SK-N-SH treated with all-trans-retinoic acid at 6 μM for 48 hours (cell line): Measurements from ENCODE around the gene NAALADL2.

Source experiments
- ATAC-seq: fragments of 200-7000 bp; cut with Tn5 transposase; 3 replicates; pipeline ENCODE4 v1.9.1; 2020; ENCODE audit warnings: mild to moderate bottlenecking, moderate library complexity
- ARNTL ChIP-seq: fragments of 450-650 bp; formaldehyde crosslinking; IDR thresholded peaks from 2 replicates; pipeline ENCODE4 v1.5.0; 2020; ENCODE audit warnings: low read depth, mild to moderate bottlenecking, moderate library complexity, borderline replicate concordance
- BACH2 ChIP-seq: fragments of 250-450 bp; sonication (Bioruptor Pico); IDR thresholded peaks from 2 replicates; pipeline ENCODE4 v1.9.0; 2021; ENCODE audit warnings: mild to moderate bottlenecking, borderline replicate concordance
- CSDC2 ChIP-seq: fragments of 250-450 bp; sonication (Bioruptor Pico); IDR thresholded peaks from 2 replicates; pipeline ENCODE4 v1.5.0; 2020; ENCODE audit warnings: mild to moderate bottlenecking, moderate library complexity
- ESRRG ChIP-seq: fragments of 250-450 bp; sonication (Bioruptor Pico); IDR thresholded peaks from 2 replicates; pipeline ENCODE4 v1.6.1; 2021; ENCODE audit warnings: mild to moderate bottlenecking
- GLIS3 ChIP-seq: fragments of 250-450 bp; sonication (Bioruptor Pico); IDR thresholded peaks from 2 replicates; pipeline ENCODE4 v1.5.0; 2020; ENCODE audit warnings: mild to moderate bottlenecking, moderate library complexity
- ISL1 ChIP-seq: fragments of 250-450 bp; sonication (Bioruptor Pico); IDR thresholded peaks from 2 replicates; pipeline ENCODE4 v2.1.2; 2022; ENCODE audit warnings: mild to moderate bottlenecking, moderate library complexity
- OSR1 ChIP-seq: fragments of 250-450 bp; sonication (Bioruptor Pico); IDR thresholded peaks from 2 replicates; pipeline ENCODE4 v1.8.0; 2022; ENCODE audit warnings: moderate library complexity, mild to moderate bottlenecking, inconsistent platforms
- PATZ1 ChIP-seq: fragments of 250-450 bp; sonication (Bioruptor Pico); IDR thresholded peaks from 2 replicates; pipeline ENCODE4 v1.8.0; 2020; ENCODE audit warnings: mild to moderate bottlenecking, moderate library complexity, borderline replicate concordance
- POU6F1 ChIP-seq: fragments of 250-450 bp; sonication (Bioruptor Pico); IDR thresholded peaks from 2 replicates; pipeline ENCODE4 v1.8.0; 2021; ENCODE audit warnings: low read depth, mild to moderate bottlenecking, moderate library complexity, borderline replicate concordance
- PPARA ChIP-seq: fragments of 250-450 bp; sonication (Bioruptor Pico); IDR thresholded peaks from 2 replicates; pipeline ENCODE4 v1.5.0; 2020; ENCODE audit warnings: mild to moderate bottlenecking, borderline replicate concordance
- RARB ChIP-seq: fragments of 250-450 bp; sonication (Bioruptor Pico); IDR thresholded peaks from 2 replicates; pipeline ENCODE4 v1.8.0; 2021; ENCODE audit warnings: mild to moderate bottlenecking, moderate library complexity
- SNAI2 ChIP-seq: fragments of 250-450 bp; sonication (Bioruptor Pico); IDR thresholded peaks from 2 replicates; pipeline ENCODE4 v1.5.0; 2020; ENCODE audit warnings: mild to moderate bottlenecking, moderate library complexity
- TOX ChIP-seq: fragments of 250-450 bp; sonication (Bioruptor Pico); IDR thresholded peaks from 2 replicates; pipeline ENCODE4 v1.8.0; 2021; ENCODE audit warnings: mild to moderate bottlenecking, moderate library complexity, borderline replicate concordance
- ZC3H10 ChIP-seq: fragments of 250-450 bp; sonication (Bioruptor Pico); IDR thresholded peaks from 2 replicates; pipeline ENCODE4 v1.5.1; 2021; ENCODE audit warnings: mild to moderate bottlenecking, moderate library complexity
- ZFP3 ChIP-seq: fragments of 250-450 bp; sonication (Bioruptor Pico); IDR thresholded peaks from 2 replicates; pipeline ENCODE4 v1.5.0; 2020; ENCODE audit warnings: mild to moderate bottlenecking, moderate library complexity
- ZFP30 ChIP-seq: fragments of 450-650 bp; formaldehyde crosslinking; IDR thresholded peaks from 2 replicates; pipeline ENCODE4 v1.5.0; 2022; ENCODE audit warnings: mild to moderate bottlenecking, moderate library complexity
- ZNF565 ChIP-seq: fragments of 450-650 bp; formaldehyde crosslinking; conservative IDR thresholded peaks from 2 replicates; pipeline ENCODE4 v1.5.0; 2020; ENCODE audit warnings: low read depth, mild to moderate bottlenecking, moderate library complexity
- ZNF70 ChIP-seq: fragments of 450-650 bp; formaldehyde crosslinking; IDR thresholded peaks from 2 replicates; pipeline ENCODE4 v1.5.0; 2020; ENCODE audit warnings: mild to moderate bottlenecking, moderate library complexity
- ZNF8 ChIP-seq: fragments of 450-650 bp; formaldehyde crosslinking; IDR thresholded peaks from 2 replicates; pipeline ENCODE4 v1.5.0; 2020; ENCODE audit warnings: mild to moderate bottlenecking, moderate library complexity
- TF ChIP-seq, protein P1 (sequence below): fragments of 250-450 bp; sonication (Bioruptor Pico); IDR thresholded peaks from 2 replicates; pipeline ENCODE4 v1.5.1; 2021; ENCODE audit warnings: mild to moderate bottlenecking, moderate library complexity
- TF ChIP-seq, protein P2 (sequence below): fragments of 250-450 bp; sonication (Bioruptor Pico); IDR thresholded peaks from 2 replicates; pipeline ENCODE4 v1.5.0; 2020; ENCODE audit warnings: mild to moderate bottlenecking, moderate library complexity
- TF ChIP-seq, protein P3 (sequence below): fragments of 250-450 bp; sonication (Bioruptor Pico); IDR thresholded peaks from 2 replicates; pipeline ENCODE4 v1.5.1; 2020; ENCODE audit warnings: low read depth, mild to moderate bottlenecking, moderate library complexity

NAALADL2 gene

DNA sequence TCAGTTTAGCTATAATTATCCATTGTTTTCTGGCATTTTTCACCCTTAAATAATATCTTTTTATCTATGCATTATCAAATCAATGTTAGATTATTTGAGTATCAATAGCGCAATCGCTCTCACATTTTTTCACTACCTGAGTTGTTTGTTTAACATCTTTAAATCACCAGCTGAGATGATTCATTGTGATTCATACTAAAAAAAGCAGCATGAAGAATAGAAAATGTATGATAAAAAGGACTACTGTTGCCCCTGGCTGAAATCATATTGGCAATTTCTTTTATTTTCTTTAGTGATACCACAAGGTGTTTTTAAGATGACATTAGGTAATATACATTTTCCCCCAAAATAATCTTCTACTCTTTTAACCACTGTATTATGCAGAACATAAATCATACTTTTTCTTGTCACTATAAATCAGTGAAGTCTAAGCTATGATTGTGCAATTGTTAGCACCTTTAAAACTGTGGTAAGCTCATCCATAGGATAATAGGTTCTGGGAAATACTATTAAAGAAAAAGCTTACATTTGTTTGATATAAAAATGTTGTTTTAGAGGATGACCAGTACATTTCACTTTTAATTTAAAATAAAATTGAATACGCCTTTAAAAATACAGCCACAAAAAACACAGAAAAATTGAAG, 889.1 kb downstream of the NAALADL2 start:
- TF ChIP-seq BACH2 (CRISPR knock-in tag) (no peak), OSR1 (CRISPR knock-in tag) (no peak), ESRRG (CRISPR knock-in tag) (no peak), ZFP3 (CRISPR knock-in tag) (no peak), ISL1 (CRISPR knock-in tag) (no peak), CSDC2 (CRISPR knock-in tag) (no peak), PATZ1 (CRISPR knock-in tag) (no peak), SNAI2 (CRISPR knock-in tag) (no peak), TOX (CRISPR knock-in tag) (no peak), ZFP30 (CRISPR knock-in tag) (no peak), PPARA (CRISPR knock-in tag) (no peak), ZNF8 (CRISPR knock-in tag) (no peak), ZC3H10 (CRISPR knock-in tag) (no peak), ZNF70 (no peak), POU6F1 (CRISPR knock-in tag) (no peak)
- TF ChIP-seq, protein P1, sequence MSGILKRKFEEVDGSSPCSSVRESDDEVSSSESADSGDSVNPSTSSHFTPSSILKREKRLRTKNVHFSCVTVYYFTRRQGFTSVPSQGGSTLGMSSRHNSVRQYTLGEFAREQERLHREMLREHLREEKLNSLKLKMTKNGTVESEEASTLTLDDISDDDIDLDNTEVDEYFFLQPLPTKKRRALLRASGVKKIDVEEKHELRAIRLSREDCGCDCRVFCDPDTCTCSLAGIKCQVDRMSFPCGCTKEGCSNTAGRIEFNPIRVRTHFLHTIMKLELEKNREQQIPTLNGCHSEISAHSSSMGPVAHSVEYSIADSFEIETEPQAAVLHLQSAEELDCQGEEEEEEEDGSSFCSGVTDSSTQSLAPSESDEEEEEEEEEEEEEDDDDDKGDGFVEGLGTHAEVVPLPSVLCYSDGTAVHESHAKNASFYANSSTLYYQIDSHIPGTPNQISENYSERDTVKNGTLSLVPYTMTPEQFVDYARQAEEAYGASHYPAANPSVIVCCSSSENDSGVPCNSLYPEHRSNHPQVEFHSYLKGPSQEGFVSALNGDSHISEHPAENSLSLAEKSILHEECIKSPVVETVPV: no peak
- TF ChIP-seq, protein P2, sequence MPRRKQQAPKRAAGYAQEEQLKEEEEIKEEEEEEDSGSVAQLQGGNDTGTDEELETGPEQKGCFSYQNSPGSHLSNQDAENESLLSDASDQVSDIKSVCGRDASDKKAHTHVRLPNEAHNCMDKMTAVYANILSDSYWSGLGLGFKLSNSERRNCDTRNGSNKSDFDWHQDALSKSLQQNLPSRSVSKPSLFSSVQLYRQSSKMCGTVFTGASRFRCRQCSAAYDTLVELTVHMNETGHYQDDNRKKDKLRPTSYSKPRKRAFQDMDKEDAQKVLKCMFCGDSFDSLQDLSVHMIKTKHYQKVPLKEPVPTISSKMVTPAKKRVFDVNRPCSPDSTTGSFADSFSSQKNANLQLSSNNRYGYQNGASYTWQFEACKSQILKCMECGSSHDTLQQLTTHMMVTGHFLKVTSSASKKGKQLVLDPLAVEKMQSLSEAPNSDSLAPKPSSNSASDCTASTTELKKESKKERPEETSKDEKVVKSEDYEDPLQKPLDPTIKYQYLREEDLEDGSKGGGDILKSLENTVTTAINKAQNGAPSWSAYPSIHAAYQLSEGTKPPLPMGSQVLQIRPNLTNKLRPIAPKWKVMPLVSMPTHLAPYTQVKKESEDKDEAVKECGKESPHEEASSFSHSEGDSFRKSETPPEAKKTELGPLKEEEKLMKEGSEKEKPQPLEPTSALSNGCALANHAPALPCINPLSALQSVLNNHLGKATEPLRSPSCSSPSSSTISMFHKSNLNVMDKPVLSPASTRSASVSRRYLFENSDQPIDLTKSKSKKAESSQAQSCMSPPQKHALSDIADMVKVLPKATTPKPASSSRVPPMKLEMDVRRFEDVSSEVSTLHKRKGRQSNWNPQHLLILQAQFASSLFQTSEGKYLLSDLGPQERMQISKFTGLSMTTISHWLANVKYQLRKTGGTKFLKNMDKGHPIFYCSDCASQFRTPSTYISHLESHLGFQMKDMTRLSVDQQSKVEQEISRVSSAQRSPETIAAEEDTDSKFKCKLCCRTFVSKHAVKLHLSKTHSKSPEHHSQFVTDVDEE (CRISPR knock-in tag): no peak
- ATAC-seq: no peak

DNA sequence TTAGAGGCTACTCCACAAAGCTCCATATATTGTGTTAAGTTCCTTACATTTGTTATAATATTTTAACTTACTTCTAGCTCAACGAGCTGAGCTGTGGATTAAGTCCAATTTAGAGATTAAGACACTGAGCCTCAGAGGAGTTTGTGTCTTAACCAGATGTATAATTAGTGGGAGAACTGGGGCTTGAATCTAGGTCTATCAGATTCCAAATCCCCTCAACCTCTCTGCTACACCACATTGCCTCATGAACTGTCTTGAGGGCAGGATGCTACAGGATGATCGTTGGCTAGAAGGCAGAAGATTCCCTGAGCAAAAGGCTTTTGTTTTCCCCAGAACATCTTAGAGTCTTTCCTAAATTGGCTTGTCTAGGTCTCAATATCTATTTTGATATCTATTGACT, 890.8 kb downstream of the NAALADL2 start:
- no peak for ATAC-seq
- TF ChIP-seq CSDC2 (CRISPR knock-in tag) (no peak), RARB (CRISPR knock-in tag) (no peak), ZFP30 (CRISPR knock-in tag) (no peak), ARNTL (CRISPR knock-in tag) (no peak), ZNF565 (CRISPR knock-in tag) (no peak), TOX (CRISPR knock-in tag) (no peak), GLIS3 (CRISPR knock-in tag) (no peak), SNAI2 (CRISPR knock-in tag) (no peak), ZC3H10 (CRISPR knock-in tag) (no peak), ESRRG (CRISPR knock-in tag) (no peak), PATZ1 (CRISPR knock-in tag) (no peak), ZNF70 (no peak), OSR1 (CRISPR knock-in tag) (no peak), BACH2 (CRISPR knock-in tag) (no peak), ZFP3 (CRISPR knock-in tag) (no peak)
- TF ChIP-seq, protein P1: no peak
- TF ChIP-seq, protein P3, sequence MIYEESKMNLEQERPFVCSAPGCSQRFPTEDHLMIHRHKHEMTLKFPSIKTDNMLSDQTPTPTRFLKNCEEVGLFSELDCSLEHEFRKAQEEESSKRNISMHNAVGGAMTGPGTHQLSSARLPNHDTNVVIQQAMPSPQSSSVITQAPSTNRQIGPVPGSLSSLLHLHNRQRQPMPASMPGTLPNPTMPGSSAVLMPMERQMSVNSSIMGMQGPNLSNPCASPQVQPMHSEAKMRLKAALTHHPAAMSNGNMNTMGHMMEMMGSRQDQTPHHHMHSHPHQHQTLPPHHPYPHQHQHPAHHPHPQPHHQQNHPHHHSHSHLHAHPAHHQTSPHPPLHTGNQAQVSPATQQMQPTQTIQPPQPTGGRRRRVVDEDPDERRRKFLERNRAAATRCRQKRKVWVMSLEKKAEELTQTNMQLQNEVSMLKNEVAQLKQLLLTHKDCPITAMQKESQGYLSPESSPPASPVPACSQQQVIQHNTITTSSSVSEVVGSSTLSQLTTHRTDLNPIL (CRISPR knock-in tag): no peak
- TF ChIP-seq, protein P2 (CRISPR knock-in tag): no peak
